GDM1 (cell line): ENCODE measurements around the gene FOXP4.

Source experiments
- DNase-seq: peaks from one replicate; lab custom pipeline; 2025; lab: John Stamatoyannopoulos, UW

The FOXP4 gene

DNA sequence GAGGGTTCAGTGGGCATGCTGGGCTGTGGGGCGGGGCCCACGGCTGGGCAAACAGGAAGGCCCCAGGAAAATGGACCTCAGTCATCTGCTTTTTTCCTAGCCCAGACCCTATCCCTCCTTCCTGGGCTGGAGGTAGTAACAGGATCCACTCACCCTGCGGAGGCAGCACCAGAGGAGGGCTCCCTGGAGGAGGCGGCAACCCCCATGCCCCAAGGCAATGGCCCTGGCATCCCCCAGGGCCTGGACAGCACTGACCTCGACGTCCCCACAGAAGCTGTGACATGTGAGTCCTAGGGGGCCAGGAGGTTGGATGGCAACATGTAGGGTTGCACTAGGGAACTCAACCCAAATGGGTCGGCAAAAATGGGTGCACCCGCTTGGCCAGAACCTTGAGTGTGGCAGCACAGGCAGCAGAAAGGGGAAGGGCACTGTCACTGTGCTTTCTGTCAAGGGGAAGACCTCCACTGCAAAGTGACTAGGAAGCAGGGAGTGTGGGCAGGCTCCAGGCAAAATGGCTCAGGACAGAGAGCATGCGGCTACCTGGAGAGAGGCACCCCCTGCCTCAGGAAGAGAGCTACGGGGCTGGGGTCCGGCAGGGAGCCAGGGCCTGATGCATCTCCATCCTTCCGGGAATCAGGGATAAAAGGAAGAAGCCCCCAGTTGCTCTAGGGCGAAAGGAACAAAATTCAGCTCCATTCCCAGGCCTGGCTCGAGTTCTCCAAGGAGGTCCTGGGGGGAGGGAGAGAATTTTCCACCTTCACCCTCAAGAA lies 100.0 kb downstream of the FOXP4 start:
- no peak for DNase-seq

- no peak for DNase-seq
These were observed 100.9 kb downstream of the FOXP4 start for GRCh38 chr6:41647061-41647511.

GRCh38 chr6:41648070-41648585 lies 101.9 kb downstream of the FOXP4 start:
- no peak for DNase-seq

DNA sequence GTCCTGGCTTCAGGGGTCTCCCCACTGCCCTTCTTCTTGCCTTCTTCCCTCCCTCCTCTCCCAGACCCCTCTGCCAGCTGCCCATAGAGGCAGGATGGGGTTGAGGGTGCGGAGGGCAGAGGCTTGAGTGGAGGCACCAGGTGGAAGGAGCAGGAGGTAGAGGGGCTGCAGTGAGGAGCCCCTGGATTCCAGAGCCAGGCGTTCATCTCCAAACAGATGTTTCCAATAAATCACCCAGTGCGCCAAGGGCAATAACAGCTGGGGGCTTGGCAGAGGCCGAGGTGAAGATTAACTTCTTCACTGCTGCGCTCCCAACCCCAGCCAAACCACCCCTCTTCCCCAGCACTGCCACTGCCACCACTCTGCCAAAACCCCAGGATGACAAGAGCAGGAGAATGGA lies 102.7 kb downstream of the FOXP4 start:
- DNase-seq, result no peak

DNA sequence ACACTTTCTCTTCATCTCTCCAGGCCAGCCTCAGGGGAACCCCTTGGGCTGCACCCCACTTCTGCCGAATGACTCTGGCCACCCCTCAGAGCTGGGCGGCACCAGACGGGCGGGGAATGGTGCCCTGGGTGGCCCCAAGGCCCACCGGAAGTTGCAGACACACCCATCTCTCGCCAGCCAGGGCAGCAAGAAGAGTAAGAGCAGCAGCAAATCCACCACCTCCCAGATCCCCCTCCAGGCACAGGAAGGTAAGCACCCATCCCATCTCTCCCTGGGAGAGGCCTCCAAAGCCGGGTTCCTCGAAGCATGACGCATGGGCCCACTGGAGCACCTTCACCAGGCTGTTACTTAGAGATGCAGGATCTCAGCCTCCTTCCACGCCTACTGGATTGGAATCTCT lies 103.4 kb downstream of the FOXP4 start:
- DNase-seq, result no peak

DNA sequence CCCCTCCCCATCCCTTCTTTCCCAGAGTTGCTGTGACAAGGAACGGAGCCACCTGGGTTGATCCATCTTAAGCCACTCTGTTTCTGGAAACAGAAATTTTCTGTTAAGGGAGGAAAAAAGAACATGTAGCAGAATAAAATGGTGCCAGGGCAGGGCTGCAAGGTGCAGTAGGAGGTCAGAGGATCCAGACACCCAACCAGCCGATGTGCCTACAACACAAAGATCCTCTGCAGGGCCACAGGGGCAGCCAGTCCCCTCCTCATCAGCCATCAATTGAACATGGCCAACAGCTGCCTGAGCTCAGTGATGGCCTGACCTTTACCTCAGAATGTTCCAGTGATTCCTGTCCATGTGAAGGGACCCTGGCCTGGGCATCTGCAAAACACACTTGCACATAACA lies 103.9 kb downstream of the FOXP4 start:
- no peak for DNase-seq

GRCh38 chr6:41651246-41651961 lies 105.2 kb downstream of the FOXP4 start:
- DNase-seq, result no peak
